ENCODE data around the gene SRPRB. TPM values are rescaled to one million over a fixed set of nuclear protein-coding genes. Genes with fewer than 3 reads are reported as not detected.

Gene SRPRB
- total RNA-seq, 1 donor from 2014 or later, result 111 TPM

DNA sequence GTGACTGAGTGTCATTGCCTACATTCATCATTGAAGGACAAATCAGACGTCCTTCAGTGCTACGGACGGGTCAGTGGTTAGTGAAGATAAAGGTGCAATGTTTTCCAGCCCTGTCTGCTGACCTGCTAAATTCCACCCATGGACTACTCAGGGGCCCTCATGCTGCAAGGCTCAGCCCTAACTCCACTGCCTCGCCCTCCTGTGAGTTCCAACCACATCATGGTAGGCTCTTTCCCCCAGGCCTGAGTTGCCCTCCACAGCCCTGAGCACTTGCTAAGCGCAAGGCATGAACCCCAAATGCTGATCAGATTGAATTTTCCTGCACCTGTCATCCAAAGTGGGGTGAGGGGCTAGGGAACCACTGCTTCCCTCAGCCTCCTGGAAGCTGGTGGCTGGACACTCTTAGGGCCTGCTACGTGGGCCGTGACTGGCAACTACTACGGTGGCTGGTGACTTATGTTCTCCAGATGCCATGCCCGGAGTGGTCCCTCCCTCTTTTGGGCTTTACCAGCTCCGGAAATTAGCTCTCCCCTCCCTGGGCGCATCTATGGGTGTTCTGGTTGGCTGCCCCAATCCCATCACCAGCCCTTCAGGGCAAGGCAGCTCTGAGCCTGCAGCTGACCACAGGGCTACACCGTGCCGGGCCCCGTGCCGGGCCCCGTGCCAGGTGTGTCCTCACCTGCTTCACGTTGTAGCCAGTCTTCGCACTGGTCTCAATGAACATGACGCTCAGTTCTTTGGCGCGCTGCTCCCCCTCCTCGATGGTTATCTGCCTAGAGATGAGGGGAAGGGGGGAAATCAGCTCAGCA, 32.1 kb downstream of the SRPRB start:
- Histone ChIP-seq H3K27me3 (ENCODE audit: control insufficient read depth, insufficient read depth, low read length) (no peaks in the 10 kb centered on the region), H3K36me3 (ENCODE audit: control insufficient read depth, insufficient read depth, low read length) (no peaks in the 10 kb centered on the region), H3K4me3 (ENCODE audit: low read depth, low read length) (no peak overlapping the region)
- no peak for DNase-seq (ENCODE audit: low read depth)
- TF ChIP-seq, protein P1, sequence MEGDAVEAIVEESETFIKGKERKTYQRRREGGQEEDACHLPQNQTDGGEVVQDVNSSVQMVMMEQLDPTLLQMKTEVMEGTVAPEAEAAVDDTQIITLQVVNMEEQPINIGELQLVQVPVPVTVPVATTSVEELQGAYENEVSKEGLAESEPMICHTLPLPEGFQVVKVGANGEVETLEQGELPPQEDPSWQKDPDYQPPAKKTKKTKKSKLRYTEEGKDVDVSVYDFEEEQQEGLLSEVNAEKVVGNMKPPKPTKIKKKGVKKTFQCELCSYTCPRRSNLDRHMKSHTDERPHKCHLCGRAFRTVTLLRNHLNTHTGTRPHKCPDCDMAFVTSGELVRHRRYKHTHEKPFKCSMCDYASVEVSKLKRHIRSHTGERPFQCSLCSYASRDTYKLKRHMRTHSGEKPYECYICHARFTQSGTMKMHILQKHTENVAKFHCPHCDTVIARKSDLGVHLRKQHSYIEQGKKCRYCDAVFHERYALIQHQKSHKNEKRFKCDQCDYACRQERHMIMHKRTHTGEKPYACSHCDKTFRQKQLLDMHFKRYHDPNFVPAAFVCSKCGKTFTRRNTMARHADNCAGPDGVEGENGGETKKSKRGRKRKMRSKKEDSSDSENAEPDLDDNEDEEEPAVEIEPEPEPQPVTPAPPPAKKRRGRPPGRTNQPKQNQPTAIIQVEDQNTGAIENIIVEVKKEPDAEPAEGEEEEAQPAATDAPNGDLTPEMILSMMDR (IDR thresholded peaks at IDR 0.05; ENCODE audit: insufficient read depth, low read length, severe bottlenecking), result no peak
- FAIRE-seq, result no peak

DNA sequence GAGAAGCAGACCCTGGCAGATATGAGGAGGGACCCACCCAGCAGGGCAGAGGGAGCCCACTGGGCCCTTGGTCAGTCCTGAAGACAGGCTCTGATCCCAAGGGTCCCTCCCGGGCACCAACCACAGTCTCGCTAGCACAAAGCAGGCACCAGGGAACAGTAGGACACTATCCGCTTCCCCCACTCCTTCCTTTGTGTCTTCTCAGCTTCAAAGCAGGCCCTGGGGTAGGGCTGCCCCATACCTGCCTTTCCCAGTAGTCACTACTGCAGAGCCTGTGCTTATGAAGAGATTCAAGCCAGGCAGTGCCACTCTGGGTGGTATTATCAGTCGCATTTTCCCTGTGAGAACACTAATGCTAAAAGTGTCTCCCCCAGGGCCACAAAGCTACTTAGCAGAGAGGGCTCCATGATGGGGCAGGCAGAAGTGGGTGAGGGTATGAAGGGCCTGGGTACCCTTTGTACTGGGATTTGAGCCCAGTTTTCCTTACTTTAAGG, 32.7 kb downstream of the SRPRB start:
- DNase-seq (ENCODE audit: low read depth), result no peak
- H3K4me3 ChIP-seq (ENCODE audit: low read depth, low read length), result no peak overlapping the region
- no peaks in the 10 kb centered on the region for H3K36me3 ChIP-seq (ENCODE audit: control insufficient read depth, insufficient read depth, low read length)
- TF ChIP-seq, protein P1 (IDR thresholded peaks at IDR 0.05; ENCODE audit: insufficient read depth, low read length, severe bottlenecking), result no peak
- no peaks in the 10 kb centered on the region for H3K27me3 ChIP-seq (ENCODE audit: control insufficient read depth, insufficient read depth, low read length)
- no peak for FAIRE-seq

DNA sequence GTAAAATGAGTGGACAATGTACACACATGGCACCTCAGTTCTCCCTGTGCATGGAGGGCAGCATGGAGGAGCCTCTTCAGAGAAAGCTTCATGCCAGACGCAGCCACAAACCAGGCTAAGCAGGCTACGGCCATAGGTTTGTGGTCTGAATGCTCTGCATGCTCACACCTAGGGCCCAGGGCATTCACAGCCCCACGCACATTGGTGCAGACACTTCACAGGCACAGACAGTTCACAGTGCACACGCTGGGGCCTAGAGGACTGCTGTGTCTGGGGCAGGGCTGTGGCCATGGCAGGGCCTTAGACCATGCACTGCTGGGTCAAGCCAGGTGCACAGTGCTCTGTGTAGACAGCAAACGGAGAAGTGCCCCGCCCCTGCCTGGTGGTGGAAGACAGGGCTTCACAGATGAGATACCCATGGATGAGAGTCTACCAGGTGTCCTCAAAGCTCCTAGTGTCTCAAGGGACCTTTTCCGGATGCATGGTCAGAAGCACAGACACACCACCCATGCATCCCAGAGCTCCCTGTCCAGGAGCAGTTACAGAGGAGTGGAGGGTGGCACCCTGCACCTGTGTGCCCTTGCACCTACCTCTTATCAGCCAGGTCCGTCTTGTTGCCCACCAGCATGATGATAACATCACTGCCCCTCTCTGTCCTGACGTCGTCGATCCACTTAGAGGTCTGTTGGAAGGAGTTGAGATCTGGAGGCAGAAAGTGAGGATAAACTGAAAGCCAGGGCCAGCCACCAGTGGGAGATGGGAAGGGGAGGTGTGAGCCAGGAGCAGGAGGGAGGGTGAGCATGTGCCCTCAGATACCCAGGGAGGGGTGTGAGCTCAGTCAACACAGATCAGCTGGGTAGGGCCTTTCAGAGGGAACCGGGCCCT, 33.5 kb downstream of the SRPRB start:
- DNase-seq (ENCODE audit: low read depth) (no peak), FAIRE-seq (no peak)
- TF ChIP-seq, protein P1 (IDR thresholded peaks at IDR 0.05; ENCODE audit: insufficient read depth, low read length, severe bottlenecking), result no peak
- no peaks in the 10 kb centered on the region for H3K36me3 ChIP-seq (ENCODE audit: control insufficient read depth, insufficient read depth, low read length)
- no peak overlapping the region for H3K4me3 ChIP-seq (ENCODE audit: low read depth, low read length)
- no peaks in the 10 kb centered on the region for H3K27me3 ChIP-seq (ENCODE audit: control insufficient read depth, insufficient read depth, low read length)

DNA sequence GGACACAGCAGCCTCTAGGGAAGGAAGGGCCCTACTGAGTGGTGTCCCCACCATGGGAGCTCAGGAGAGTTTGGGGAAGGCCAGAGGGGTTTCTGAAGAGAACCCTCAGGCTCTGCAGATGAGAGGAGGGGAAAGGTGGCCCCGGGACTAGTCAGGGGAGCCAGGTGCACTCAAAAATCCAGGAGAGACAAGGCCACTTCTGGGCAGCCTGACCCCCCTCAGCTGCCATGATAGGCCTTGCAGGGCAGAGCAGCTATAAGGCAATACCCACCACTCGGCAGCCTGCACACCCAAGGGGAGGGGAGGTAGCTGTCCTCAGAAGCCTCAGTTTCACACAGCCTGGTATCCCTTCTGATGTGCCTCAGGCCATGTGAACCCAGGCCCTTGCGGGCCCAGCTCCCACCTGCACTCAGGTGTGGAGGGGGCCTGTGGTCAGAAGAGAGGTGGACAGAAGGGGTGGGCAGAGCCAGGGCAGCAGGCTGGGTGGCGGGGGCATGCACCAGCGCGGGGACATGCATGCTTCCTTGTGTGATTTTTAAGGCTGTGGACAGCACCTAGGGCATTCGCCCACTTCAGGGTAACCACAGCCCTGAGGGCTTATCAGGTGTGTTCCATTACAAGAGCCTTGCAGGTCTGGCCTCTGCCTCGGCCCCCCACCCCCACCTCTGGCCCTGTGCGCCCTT, 34.6 kb downstream of the SRPRB start:
- TF ChIP-seq, protein P1 (IDR thresholded peaks at IDR 0.05; ENCODE audit: insufficient read depth, low read length, severe bottlenecking), result no peak
- DNase-seq (ENCODE audit: low read depth) (no peak), FAIRE-seq (no peak)
- Histone ChIP-seq H3K36me3 (ENCODE audit: control insufficient read depth, insufficient read depth, low read length) (no peaks in the 10 kb centered on the region), H3K4me3 (ENCODE audit: low read depth, low read length) (no peak overlapping the region), H3K27me3 (ENCODE audit: control insufficient read depth, insufficient read depth, low read length) (no peaks in the 10 kb centered on the region)

DNA sequence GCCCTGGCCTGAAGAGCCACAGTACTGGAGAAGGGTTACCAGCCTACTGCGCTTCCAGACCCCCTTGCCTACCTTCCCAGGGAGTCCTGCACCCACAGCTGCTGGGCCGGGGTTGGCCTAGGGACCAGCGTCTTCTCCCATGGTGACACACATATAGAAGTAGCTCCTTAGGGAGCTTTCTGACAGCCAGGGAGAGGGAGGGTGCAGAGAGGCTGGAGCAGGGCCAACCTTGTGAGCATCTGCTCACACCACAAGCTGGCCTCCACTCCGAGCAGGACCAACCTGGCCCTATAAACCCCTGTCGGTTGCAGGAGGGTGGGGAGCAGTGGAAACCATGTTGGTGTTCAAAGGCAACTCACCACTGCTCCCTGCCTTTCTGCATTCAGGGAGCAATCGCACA, 35.2 kb downstream of the SRPRB start:
- FAIRE-seq (no peak), DNase-seq (ENCODE audit: low read depth) (no peak)
- no peak overlapping the region for H3K4me3 ChIP-seq (ENCODE audit: low read depth, low read length)
- no peaks in the 10 kb centered on the region for H3K36me3 ChIP-seq (ENCODE audit: control insufficient read depth, insufficient read depth, low read length)
- H3K27me3 ChIP-seq (ENCODE audit: control insufficient read depth, insufficient read depth, low read length), result no peaks in the 10 kb centered on the region
- TF ChIP-seq, protein P1 (IDR thresholded peaks at IDR 0.05; ENCODE audit: insufficient read depth, low read length, severe bottlenecking), result no peak

All from bronchial epithelial cell (primary cell).